ENCODE data around the gene RPLP2.

Gene RPLP2

DNA sequence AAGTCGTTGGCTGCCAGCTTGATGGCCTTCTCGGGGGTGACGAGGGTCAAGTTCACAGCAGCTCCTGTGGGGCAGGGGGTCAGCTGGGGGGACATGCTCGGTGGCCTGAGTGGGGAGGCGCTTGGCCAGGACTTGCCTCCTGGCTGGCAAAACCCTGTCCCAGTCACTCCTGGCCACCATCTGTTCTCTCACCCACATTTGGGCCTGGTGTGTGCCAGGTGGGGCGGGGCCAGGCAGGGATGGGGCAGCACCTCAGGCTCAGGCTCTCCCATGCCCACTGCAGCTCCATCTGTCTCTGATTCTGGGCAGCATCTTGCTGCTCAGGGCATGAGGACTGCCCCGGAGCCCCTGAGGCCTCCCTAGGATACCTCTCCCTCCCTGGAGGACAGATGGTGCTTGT, 16.2 kb upstream of the RPLP2 start:
- Histone ChIP-seq H3K9me3 (ENCODE audit: control insufficient read depth in 2 of 2, low read length in 2 of 2) (no peaks in the 10 kb centered on the region), H3K27ac (ENCODE audit: low read length) (no peak overlapping the region), H3K27me3 (ENCODE audit: control insufficient read depth in 1 of 2, insufficient read depth in 2 of 2, low read length in 2 of 2) (peaks cover 15 to 18% of the 10 kb centered on the region in 2 donors), H3K4me1 (ENCODE audit: control insufficient read depth, insufficient read depth, low read length) (peaks cover 37% of the 10 kb centered on the region), H3K9ac (ENCODE audit: low read length in 2 of 2) (no peak overlapping the region), H3K36me3 (ENCODE audit: control insufficient read depth in 2 of 2, insufficient read depth in 2 of 2, low read length in 2 of 2) (no peaks in the 10 kb centered on the region), H3K4me3 (ENCODE audit: low read length in 2 of 2) (no peak overlapping the region)

DNA sequence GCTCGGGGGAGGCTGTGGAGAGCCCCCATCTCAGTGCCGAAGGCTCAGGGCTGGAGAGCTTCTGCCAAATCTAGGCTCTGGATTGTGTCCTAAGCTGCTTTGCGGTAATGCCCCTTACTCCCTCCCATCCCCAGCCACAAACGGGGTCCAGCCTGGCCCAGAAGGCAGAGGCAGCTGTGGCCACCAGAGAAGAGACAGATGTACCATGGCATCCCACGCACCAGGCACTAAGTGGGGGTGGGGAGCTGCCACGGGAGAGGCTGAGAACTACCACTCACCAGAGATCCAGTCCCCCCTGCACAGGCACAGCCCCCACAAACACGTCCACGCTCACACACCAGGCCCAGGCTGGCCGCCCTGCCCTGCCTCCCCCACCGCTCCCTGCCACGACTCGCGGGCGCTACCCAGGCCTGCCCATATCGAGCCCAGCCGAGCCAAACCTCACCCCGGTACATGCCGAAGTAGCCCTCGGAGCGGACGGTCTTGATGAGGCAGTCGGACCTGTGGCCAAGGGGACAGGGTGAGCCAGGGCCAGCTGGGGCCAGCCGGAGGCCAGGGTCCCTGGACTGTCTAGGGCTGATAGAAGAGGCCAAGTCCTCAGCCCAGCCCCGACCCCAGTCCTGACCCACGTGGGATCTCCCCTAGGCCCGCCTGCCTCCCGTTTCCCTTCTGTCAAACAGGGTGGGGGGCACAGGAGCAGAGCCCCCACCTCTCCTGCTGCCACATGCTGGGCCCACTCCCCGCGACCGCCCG, 15.6 kb upstream of the RPLP2 start:
- Histone ChIP-seq H3K27ac (ENCODE audit: low read length) (no peak overlapping the region), H3K27me3 (ENCODE audit: control insufficient read depth in 1 of 2, insufficient read depth in 2 of 2, low read length in 2 of 2) (peaks cover 11 to 13% of the 10 kb centered on the region in 2 donors), H3K9ac (ENCODE audit: low read length in 2 of 2) (no peak overlapping the region), H3K4me3 (ENCODE audit: low read length in 2 of 2) (no peak overlapping the region), H3K4me1 (ENCODE audit: control insufficient read depth, insufficient read depth, low read length) (peaks cover 37% of the 10 kb centered on the region), H3K9me3 (ENCODE audit: control insufficient read depth in 2 of 2, low read length in 2 of 2) (no peaks in the 10 kb centered on the region), H3K36me3 (ENCODE audit: control insufficient read depth in 2 of 2, insufficient read depth in 2 of 2, low read length in 2 of 2) (no peaks in the 10 kb centered on the region)

DNA sequence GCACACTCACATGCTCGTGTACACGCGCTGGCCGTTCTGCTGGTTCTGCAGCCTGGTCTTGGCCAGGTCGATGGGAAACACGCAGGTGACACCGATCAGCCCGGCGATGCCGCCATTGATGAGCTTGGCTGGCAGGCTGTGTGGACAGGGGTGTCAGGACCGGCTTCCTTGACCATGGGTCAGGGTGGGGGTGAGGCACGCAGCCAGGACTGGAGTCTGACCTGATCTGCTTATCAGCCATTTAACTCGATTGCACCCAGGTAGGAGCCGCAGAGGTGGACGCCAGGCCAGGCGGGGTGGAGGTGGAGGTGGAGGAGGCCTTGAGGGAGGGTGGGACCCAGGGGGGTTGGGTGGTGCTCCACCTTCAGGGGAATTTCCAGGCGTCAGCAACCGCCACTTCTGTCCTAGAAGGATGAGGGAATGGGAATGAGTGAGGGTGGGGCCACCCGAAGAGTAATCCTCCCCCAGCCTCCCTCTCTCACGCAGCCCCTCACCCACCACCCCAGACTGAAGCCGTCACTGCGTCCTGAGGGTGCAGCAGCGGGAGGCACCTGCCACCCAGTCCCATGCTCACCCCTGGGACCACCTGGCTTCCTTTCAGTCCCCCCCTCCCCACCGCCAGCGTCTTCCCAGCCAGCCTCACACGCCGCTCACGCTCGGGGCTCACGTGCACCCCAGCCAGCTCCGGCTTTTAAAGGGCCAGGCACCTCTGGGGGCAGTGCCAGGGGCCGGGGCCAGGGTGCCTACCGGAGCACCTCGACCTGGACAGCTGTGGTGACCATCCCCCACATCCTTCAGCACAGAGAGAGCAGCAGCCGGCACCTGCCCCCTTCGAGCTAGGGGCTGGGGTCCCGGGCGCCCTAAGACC, 14.8 kb upstream of the RPLP2 start:
- peaks cover 6 to 7% of the 10 kb centered on the region in 2 donors for H3K27me3 ChIP-seq (ENCODE audit: control insufficient read depth in 1 of 2, insufficient read depth in 2 of 2, low read length in 2 of 2)
- no peaks in the 10 kb centered on the region for H3K36me3 ChIP-seq (ENCODE audit: control insufficient read depth in 2 of 2, insufficient read depth in 2 of 2, low read length in 2 of 2)
- peaks cover 33% of the 10 kb centered on the region for H3K4me1 ChIP-seq (ENCODE audit: control insufficient read depth, insufficient read depth, low read length)
- no peaks in the 10 kb centered on the region for H3K9me3 ChIP-seq (ENCODE audit: control insufficient read depth in 2 of 2, low read length in 2 of 2)
- peak overlapping the region; percentile 81 to 85 for H3K4me3 ChIP-seq (ENCODE audit: low read length in 2 of 2)
- no peak overlapping the region for H3K27ac ChIP-seq (ENCODE audit: low read length)
- H3K9ac ChIP-seq (ENCODE audit: low read length in 2 of 2): peak overlapping the region in 1 of 2 donors; percentile 79

DNA sequence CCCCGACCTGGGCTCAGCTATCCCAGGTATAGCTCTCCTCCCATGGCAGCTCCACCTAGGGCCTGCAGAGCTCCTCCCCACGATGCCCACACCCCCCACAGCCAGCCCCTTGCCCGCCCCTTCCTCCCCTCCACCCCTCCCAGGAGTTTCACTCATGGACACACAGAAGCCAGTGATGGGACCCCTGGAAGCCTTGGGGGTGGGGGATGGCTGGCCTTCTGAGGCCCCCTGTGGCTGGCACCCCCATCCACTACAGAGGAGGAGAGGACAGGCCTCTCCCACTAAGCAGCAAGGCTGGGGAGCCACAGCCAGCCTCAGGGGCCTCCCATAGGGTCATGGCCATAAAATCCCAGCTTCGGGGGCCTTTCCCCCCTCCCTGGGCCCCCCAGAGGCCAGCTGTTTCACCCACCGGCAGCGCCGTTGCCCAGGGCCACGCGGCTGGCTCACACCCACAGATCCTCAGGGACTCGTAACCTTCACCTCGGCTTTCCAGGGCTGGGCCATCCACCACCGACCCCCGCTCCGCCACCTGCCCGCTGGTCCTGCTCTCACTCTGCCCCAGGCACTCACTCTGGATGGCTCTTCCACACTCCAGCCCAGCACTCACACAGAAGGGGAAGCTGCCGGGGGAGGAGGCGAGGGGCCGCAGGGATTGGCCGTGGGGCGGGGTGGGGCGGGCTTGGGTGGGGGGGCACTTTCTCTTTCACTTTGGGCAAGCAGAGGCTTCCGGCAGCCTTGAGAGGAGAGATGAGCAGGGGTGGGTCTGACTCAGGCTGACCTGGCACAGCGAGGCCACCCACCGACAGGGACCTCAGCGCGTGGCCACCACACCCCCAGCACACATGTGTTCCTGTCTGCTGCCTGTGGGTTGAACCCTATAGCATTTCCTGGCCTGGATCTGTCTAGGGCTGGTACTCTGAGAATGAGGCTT, 13.9 kb upstream of the RPLP2 start:
- Histone ChIP-seq H3K9ac (ENCODE audit: low read length in 2 of 2) (peak overlapping the region; percentile 68 to 79), H3K4me1 (ENCODE audit: control insufficient read depth, insufficient read depth, low read length) (peaks cover 33% of the 10 kb centered on the region), H3K27ac (ENCODE audit: low read length) (peak overlapping the region; percentile 82), H3K9me3 (ENCODE audit: control insufficient read depth in 2 of 2, low read length in 2 of 2) (no peaks in the 10 kb centered on the region), H3K36me3 (ENCODE audit: control insufficient read depth in 2 of 2, insufficient read depth in 2 of 2, low read length in 2 of 2) (no peaks in the 10 kb centered on the region), H3K27me3 (ENCODE audit: control insufficient read depth in 1 of 2, insufficient read depth in 2 of 2, low read length in 2 of 2) (peaks cover 3 to 4% of the 10 kb centered on the region in 2 donors), H3K4me3 (ENCODE audit: low read length in 2 of 2) (peak overlapping the region; percentile 81 to 85)

DNA sequence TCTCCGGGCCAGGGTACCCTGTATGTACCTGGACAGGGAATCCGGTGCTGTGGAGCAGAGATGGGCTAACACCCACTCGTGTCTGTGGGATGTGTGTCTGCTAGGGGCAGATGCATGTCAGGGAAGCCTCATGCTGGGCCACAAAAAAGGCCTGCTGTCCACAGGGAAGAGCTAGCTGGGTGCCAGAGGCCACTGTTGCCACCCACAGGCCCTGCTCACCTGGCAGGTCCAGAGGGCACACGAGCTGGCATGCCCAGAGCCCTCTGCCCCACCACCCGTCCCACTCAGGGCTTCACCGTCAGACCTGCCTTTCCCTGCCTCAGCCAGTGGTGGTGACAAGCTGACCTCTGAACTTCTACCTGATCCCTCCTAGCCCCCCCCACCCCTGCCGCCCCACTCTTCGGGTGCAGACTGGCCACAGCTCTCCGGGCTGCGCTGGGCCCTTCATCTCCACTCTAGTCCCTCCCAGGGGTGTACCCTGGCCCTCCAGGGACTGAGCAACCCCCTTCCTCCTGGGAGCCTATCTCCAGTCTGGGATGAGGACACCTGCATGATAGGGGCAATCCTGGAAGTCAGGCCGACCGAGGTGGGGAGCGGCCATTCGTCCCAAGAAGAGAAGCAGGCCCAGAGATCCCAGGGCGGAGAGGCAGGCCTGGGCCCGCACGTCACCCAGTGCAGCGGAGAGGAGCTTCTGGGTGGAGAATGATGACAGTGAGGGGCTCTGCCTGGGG, 13.0 kb upstream of the RPLP2 start:
- H3K9me3 ChIP-seq (ENCODE audit: control insufficient read depth in 2 of 2, low read length in 2 of 2): no peaks in the 10 kb centered on the region
- peaks cover 33% of the 10 kb centered on the region for H3K4me1 ChIP-seq (ENCODE audit: control insufficient read depth, insufficient read depth, low read length)
- peak overlapping the region; percentile 81 to 85 for H3K4me3 ChIP-seq (ENCODE audit: low read length in 2 of 2)
- no peaks in the 10 kb centered on the region for H3K27me3 ChIP-seq (ENCODE audit: control insufficient read depth in 1 of 2, insufficient read depth in 2 of 2, low read length in 2 of 2)
- H3K27ac ChIP-seq (ENCODE audit: low read length): peak overlapping the region; percentile 82
- peaks cover 0 to 2% of the 10 kb centered on the region in 2 donors for H3K36me3 ChIP-seq (ENCODE audit: control insufficient read depth in 2 of 2, insufficient read depth in 2 of 2, low read length in 2 of 2)
- peak overlapping the region; percentile 49 to 68 for H3K9ac ChIP-seq (ENCODE audit: low read length in 2 of 2)

DNA sequence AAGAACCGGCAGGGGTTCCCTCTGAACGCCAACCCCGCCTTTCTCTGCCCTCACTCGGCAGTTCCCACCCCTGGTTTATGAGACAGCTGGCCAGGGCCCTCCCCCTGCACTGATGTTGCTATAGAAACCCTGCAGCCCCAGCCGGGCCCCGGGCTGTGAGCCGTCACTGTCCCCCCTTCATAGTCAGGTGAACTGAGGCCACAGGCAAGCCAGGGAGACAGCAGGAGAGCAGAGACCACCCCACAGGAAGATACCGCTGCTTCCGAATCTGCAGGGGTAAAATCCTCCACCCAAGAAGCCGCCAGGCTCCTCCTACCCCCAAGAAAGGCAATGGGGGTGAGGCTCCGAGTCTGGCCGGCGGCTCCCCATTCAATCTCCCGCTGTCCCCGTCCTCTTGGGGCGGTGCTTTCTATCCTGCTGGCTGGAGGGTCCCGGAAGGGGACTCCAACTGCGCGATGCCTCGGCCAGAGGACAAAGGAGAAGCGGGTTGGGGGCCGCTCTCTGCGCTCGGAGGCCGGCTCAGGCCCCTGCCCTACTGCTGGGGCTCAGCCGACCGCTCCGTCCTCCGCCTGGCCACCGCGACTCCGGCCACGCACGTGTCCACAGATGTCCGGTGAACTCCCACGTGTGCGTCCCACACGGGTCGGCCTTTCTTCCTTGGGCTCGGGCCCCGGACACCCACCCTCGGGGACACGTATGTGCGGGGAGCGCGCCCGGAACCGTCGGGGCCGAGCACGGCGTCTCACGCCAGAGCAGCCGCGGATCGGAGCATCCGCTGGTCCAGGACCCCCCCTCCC, 12.3 kb upstream of the RPLP2 start:
- H3K4me1 ChIP-seq (ENCODE audit: control insufficient read depth, insufficient read depth, low read length): peaks cover 33% of the 10 kb centered on the region
- H3K36me3 ChIP-seq (ENCODE audit: control insufficient read depth in 2 of 2, insufficient read depth in 2 of 2, low read length in 2 of 2): peaks cover 0 to 2% of the 10 kb centered on the region in 2 donors
- H3K27me3 ChIP-seq (ENCODE audit: control insufficient read depth in 1 of 2, insufficient read depth in 2 of 2, low read length in 2 of 2): no peaks in the 10 kb centered on the region
- peak overlapping the region; percentile 81 to 85 for H3K4me3 ChIP-seq (ENCODE audit: low read length in 2 of 2)
- peak overlapping the region; percentile 82 for H3K27ac ChIP-seq (ENCODE audit: low read length)
- H3K9me3 ChIP-seq (ENCODE audit: control insufficient read depth in 2 of 2, low read length in 2 of 2): no peaks in the 10 kb centered on the region
- peak overlapping the region; percentile 49 to 58 for H3K9ac ChIP-seq (ENCODE audit: low read length in 2 of 2)

DNA sequence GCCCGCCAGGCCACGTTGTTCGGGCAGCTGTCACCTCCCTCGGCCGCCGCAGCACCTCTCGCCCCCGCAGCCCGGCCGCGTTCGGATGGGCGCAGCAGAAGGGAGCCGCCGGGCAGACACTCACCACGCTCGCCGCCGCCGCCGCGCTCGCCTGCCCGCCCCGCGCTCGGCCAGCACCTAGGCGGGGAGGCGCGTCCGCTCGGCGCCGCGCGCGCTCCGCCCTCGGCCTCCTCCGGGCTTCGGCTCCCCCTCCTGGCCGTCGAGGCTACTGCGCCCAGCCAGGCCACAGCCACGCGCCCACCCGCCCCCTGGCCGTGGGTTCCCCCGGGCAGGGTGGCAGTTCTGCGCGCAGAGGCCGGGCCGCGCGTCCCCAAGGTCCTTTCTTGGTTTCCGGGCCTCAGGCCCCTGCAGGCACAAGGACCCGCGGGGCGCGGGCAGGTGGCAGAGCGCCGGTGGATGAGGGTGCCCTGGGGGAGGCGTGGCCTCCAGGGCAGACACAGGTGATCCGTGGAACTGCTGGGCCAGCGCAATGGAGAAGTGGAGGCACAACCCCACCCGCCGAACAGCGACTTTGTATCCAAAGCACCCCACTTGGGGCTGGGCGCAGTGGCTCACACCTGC, 11.6 kb upstream of the RPLP2 start, which contains the start of gene SLC25A22:
TSS of gene SLC25A22 (minus strand) at position 189 of the 621 bp plus-strand sequence. CDS start 3,275 bp downstream, outside the sequence.
- H3K36me3 ChIP-seq (ENCODE audit: control insufficient read depth in 2 of 2, insufficient read depth in 2 of 2, low read length in 2 of 2): peaks cover 0 to 2% of the 10 kb centered on the region in 2 donors
- peak within 1 kb of the TSS; percentile 49 to 58 for H3K9ac ChIP-seq (ENCODE audit: low read length in 2 of 2)
- H3K4me1 ChIP-seq (ENCODE audit: control insufficient read depth, insufficient read depth, low read length): peaks cover 33% of the 10 kb centered on the region
- peak within 1 kb of the TSS; percentile 81 to 85 for H3K4me3 ChIP-seq (ENCODE audit: low read length in 2 of 2)
- H3K27me3 ChIP-seq (ENCODE audit: control insufficient read depth in 1 of 2, insufficient read depth in 2 of 2, low read length in 2 of 2): no peaks in the 10 kb centered on the region
- peak within 1 kb of the TSS; percentile 82 for H3K27ac ChIP-seq (ENCODE audit: low read length)
- no peaks in the 10 kb centered on the region for H3K9me3 ChIP-seq (ENCODE audit: control insufficient read depth in 2 of 2, low read length in 2 of 2)

DNA sequence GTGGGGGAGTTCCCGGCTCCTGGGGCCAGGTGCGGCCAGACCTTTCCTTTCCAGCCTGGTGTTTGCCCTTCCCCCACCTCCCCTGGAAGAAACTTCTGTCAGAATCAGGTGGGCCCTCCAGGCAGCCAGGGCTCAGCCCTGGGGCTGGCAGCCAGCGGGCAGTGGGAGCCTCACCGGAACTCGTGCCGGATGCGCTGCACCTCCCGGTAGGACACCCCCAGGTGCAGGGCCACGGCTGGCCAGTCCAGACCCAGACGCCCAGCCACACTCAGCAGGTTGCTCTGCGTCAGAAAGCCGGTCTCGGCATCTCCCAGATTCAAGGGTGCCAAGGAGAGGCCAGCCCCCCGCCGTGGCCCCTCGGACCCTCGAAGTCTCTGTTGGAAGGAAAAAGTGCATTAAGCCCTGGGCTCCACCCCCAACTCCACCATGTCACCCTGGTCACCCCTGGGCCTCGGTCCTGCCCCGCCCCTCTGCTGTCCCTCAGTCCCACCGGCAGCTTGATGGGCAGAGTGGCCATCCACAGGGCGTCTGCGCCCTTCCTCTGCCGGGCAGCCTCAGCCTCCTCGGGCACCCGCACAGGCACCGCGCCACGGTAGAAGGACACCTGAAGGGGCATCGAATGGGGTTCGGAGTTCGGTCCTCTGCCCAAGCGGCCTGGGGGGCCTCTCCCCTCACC, 10.0 kb upstream of the RPLP2 start:
- H3K9me3 ChIP-seq (ENCODE audit: control insufficient read depth in 2 of 2, low read length in 2 of 2): no peaks in the 10 kb centered on the region
- no peaks in the 10 kb centered on the region for H3K27me3 ChIP-seq (ENCODE audit: control insufficient read depth in 1 of 2, insufficient read depth in 2 of 2, low read length in 2 of 2)
- H3K27ac ChIP-seq (ENCODE audit: low read length): no peak overlapping the region
- H3K4me3 ChIP-seq (ENCODE audit: low read length in 2 of 2): no peak overlapping the region
- H3K9ac ChIP-seq (ENCODE audit: low read length in 2 of 2): no peak overlapping the region
- H3K36me3 ChIP-seq (ENCODE audit: control insufficient read depth in 2 of 2, insufficient read depth in 2 of 2, low read length in 2 of 2): peaks cover 0 to 2% of the 10 kb centered on the region in 2 donors
- H3K4me1 ChIP-seq (ENCODE audit: control insufficient read depth, insufficient read depth, low read length): peaks cover 42% of the 10 kb centered on the region

Measured in stomach smooth muscle (tissue), 2 donors.